ENCODE results near the gene CADPS2. TPM values are rescaled to one million over a fixed set of nuclear protein-coding genes. Genes with fewer than 3 reads are reported as not detected.

Gene CADPS2
- total RNA-seq, 4 donors from 2014 or later = 27.7 to 46.2 (median 32.6) TPM

- intact Hi-C loops (cut with DNase I) = no loop called here
- H3K36me3 ChIP-seq = no peaks in the 10 kb centered on the region
- no peaks in the 10 kb centered on the region for H3K9me3 ChIP-seq
- peaks cover 54% of the 10 kb centered on the region for H3K27me3 ChIP-seq
- 10 to 19% methylated on average over 16 to 29 of the region's 32 CpGs for WGBS, 2 donors
- H3K4me3 ChIP-seq (replicated peaks in 1 of 3) = no peak overlapping the region
- H3K27ac ChIP-seq = no peak overlapping the region
- peaks cover 13 to 19% of the 10 kb centered on the region in 2 donors for H3K4me1 ChIP-seq
- TF ChIP-seq CTCF (IDR thresholded peaks at IDR 0.05) = no peak
- TF ChIP-seq POLR2A (IDR thresholded peaks at IDR 0.05) = no peak
- DNase-seq = no peak
Observed at GRCh38 chr7:122299624-122300210, 586.5 kb downstream of the CADPS2 start.

- no peak overlapping the region for H3K4me3 ChIP-seq (replicated peaks in 1 of 3)
- TF ChIP-seq CTCF (IDR thresholded peaks at IDR 0.05) (no peak), POLR2A (IDR thresholded peaks at IDR 0.05) (no peak)
- intact Hi-C loops (cut with DNase I) = no loop called here
- peaks cover 43% of the 10 kb centered on the region for H3K27me3 ChIP-seq
- no peaks in the 10 kb centered on the region for H3K36me3 ChIP-seq
- H3K9me3 ChIP-seq = no peaks in the 10 kb centered on the region
- no peak overlapping the region for H3K27ac ChIP-seq
- 83 to 85% methylated on average over 2 of the region's 2 CpGs for WGBS, 2 donors
- DNase-seq = no peak
- H3K4me1 ChIP-seq = peaks cover 9 to 11% of the 10 kb centered on the region in 2 donors
Observed at GRCh38 chr7:122298618-122299017, 587.6 kb downstream of the CADPS2 start.

GRCh38 chr7:122298131-122298530, 588.1 kb downstream of the CADPS2 start:
- Histone ChIP-seq H3K4me1 (peaks cover 9 to 10% of the 10 kb centered on the region in 2 donors), H3K27ac (no peak overlapping the region), H3K9me3 (no peaks in the 10 kb centered on the region), H3K36me3 (no peaks in the 10 kb centered on the region), H3K4me3 (replicated peaks in 1 of 3) (no peak overlapping the region), H3K27me3 (peaks cover 40% of the 10 kb centered on the region)
- WGBS, 2 donors = 68 to 72% methylated on average over 2 of the region's 2 CpGs
- no peak for DNase-seq
- intact Hi-C loops (cut with DNase I) = no loop called here
- no peak for TF ChIP-seq POLR2A (IDR thresholded peaks at IDR 0.05)
- TF ChIP-seq CTCF (IDR thresholded peaks at IDR 0.05) = no peak

DNA sequence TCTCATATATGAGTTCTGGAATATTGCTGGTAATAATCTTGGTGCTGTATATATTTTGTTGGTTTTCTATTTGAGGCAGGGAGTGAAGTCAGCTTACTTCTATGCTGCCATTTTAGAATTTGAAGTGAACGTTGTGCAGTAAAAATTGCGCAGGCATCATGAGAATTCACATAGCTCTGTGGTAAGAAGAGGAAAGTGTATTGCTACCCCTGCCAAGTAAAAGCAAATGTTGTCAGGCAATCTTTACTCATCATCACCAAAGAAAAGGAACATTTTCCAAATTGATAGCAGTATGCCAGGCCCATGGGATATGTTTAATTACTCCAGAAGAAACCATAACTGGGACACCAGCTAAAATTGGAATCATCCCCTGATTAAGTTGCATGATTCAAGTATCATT, 595.1 kb downstream of the CADPS2 start:
- Histone ChIP-seq H3K36me3 (no peaks in the 10 kb centered on the region), H3K27me3 (no peaks in the 10 kb centered on the region), H3K9me3 (no peaks in the 10 kb centered on the region), H3K4me1 (no peaks in the 10 kb centered on the region), H3K4me3 (replicated peaks in 1 of 3) (no peak overlapping the region), H3K27ac (no peak overlapping the region)
- intact Hi-C loops (cut with DNase I) = no loop called here
- 92 to 98% methylated on average over 2 of the region's 2 CpGs for WGBS, 2 donors
- no peak for TF ChIP-seq CTCF (IDR thresholded peaks at IDR 0.05)
- TF ChIP-seq POLR2A (IDR thresholded peaks at IDR 0.05) = no peak
- no peak for DNase-seq

DNA sequence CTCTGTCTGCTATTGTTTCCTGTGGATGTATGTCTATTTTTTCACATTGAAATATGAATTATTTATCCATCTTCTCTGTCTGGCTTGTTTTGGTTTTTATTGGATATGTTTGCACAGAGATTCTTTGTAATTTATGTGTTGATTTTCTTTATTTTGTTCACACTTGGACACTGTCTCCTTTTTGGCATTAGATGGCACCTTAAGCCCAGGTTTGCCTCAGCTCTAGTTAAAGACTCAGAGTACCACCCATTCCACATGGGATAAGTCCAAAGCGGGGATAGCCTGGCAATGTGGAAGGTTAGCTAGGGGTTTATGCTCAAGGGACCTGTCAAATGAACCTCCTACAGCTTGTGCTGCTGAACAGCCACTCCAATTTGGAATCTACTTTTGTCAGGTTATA, 595.8 kb downstream of the CADPS2 start:
- intact Hi-C loops (cut with DNase I) = no loop called here
- Histone ChIP-seq H3K9me3 (no peaks in the 10 kb centered on the region), H3K27ac (no peak overlapping the region), H3K4me1 (no peaks in the 10 kb centered on the region), H3K27me3 (no peaks in the 10 kb centered on the region), H3K4me3 (replicated peaks in 1 of 3) (no peak overlapping the region), H3K36me3 (no peaks in the 10 kb centered on the region)
- WGBS, 2 donors = 89 to 100% methylated on average over 1 of the region's 1 CpG
- DNase-seq = no peak
- no peak for TF ChIP-seq CTCF (IDR thresholded peaks at IDR 0.05)
- TF ChIP-seq POLR2A (IDR thresholded peaks at IDR 0.05) = no peak
